ENCODE measurements around the gene IL23R.

Gene IL23R

DNA sequence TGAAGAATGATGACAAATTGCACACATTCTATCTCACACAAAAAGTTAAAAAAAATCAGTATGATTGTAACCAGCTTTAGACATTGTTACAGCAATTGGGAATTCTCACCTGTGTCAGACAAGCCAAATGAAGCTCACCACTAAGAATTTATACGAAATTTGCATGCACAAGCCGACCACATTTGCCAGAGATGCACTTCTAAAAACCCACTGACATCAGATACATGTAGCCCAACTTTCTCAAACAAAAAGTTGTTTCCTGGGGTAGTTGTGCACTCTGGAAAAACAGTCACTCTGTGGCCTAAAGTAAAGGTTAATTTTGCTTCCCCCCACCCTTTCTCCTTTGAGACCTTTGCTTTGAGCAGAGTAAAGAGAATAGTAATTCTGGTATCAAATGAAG lies 73.5 kb downstream of the IL23R start:
- no peak for DNase-seq (ENCODE audit: low spot score)

DNA sequence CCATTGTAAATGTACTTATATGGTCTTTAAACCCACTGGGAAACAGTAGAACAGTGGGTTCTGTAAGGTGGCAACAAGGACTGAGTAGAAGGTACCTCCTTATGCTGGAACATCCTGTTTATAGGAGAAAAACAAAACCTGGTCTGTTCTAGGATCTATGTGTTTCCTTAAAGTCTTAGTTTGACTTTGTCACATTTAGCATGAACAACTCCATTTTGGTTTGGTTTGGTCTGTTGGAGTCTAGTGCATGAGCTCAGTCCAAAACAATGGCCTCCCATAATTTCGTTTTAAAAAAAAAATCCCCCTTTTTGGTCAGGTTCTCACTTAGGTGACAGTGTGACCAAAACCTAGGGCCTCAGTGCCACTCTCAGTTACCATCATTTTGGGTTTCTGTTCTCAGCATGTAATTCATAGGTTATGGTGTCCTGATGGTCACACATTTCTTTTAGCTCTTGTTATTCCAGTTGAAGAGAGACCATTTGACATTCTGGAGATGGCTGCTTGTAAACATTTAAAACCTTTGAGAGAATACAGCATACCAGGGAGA lies 75.0 kb downstream of the IL23R start:
- no peak for DNase-seq (ENCODE audit: low spot score)

DNA sequence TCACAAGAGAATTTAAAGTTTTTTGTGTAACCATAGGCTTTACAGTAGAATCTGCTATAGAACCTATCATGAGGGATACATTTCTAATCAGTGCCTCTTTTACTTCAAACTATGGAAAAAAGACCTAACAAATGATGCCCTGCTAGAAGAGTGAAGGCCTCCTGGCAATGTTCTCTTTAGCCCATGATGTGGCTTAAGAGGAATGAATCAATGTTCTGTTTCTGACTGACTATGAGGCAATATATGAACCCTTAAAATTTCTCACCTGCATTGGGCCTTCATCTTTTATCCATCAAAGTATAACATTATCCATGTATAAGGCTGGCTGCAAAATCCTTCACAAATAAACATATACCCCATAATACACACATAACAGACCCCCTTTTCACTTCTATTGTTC lies 75.8 kb downstream of the IL23R start:
- no peak for DNase-seq (ENCODE audit: low spot score)

DNA sequence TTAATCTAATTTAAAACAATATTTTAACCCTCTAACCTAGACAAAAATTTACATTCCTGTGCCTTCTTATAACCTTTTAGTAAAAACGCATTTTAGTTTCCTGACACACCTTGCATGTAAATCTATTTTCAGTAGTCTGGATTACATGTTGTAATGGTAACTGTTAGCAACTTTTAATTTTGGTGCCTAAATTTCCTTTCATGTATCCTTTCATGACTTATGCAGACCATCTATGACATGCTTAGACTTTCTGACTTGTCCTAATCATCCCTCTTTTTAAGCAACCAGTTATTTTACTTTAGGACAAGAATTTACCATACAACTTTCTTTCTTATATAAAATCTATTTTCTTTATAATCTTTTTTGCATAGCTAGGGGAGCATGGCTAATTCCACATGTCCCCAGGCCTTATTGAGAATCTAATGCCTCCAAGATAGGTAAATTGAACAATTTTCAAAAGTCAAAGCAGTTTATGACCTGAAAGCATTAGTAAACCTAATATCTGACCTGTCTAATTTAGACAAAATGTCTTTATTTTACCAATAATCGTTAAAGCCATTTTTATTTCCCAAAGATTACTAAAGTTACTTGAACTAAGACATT lies 83.9 kb downstream of the IL23R start:
- DNase-seq (ENCODE audit: low spot score) = no peak

DNA sequence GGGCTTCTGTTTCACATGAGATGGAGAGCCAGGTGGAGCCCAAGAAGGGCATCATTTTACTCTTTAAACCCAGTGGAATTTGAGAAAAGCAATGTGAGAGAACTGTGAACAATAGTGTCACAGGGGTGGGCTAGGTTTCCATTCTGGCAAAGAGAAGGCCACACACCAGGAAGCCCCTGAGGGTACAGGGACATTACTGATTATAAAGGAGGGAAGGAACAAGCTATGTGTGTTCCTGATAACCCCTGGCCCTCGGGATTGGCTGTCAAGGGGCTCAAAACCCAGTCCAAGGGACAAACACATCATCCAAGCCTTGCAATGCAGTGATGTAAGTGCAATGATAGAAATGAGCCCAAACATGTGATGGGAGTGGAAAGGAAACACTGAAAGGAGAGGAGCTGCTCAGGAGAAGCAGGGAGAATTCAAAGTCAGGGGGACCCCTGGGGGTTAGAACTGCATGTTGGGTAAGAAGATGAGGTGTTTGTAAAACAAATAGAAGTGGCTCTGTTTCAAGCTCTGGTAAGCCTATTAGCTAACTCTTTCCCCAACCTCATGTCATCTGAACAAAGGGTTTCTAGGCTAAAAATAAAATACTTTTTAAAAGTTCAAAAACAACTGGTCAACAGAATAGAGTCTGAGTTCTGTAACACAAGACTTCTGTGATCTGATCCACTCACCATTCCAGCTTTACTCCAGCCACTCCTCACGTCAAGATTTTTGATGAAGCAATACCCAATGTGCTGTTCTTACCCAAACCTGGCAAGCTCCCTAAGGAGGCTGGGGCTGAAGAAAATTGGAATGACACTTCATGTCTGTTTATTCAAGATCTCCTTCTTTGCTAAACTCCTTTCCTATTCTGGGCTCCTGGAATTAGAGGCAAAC lies 90.3 kb downstream of the IL23R start:
- peak; percentile 8 for DNase-seq (ENCODE audit: low spot score)

DNA sequence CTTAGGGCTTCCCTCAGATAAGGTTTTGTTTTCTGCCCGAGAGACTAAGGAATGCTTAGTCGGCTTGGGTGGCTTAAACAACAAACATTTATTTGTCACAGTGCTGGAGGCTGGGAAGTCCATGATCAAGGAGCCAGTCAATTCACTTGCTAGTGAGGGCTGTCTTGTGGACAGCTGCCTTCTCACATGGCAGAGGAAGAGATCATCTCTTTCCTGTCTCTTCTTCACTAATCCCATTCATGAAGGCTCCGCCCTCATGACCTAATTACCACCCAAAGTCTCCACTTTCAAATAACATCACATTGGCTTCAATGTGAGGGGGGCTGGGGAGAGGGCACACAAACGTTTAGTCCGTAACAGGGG lies 90.9 kb downstream of the IL23R start:
- DNase-seq (ENCODE audit: low spot score) = no peak

DNA sequence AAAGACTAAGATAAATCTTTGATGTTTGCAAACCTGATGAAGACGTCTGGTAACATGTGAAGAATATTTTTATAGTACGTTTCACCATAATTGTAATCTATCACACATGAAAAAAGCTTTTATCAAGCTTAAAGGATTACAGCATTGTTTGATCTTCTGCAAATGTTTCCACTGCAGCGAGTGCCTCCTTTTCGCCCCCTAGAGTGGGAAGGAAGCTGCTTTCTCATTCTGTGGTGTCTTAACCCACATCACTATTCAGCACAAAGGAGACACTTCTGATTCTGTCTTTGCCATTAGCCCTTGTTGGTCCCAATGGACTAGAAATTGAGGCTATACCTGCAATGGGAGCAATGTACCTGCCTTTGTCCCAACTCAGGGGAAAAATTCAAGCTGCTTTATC lies 95.4 kb downstream of the IL23R start:
- peak; percentile 19 for DNase-seq (ENCODE audit: low spot score)

DNA sequence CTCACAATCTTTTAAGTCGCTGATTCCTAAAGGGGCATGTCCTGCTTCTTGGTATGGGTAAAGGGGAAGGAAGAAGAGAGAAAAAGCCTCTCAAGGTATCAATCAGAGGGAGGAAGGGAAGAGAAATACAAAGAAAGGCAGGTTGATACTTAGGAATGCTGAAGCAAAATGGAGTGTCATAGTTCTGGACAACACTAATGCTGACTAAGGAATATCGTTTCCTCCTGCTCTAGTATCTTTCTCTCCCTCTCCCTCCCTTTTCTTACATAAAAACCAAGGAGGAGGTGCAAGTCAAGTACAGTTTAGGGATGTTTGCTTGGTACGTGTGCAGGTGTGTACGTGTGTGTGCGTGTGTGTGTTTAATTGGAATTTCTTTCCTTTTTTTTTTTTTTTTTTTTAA lies 96.5 kb downstream of the IL23R start:
- no peak for DNase-seq (ENCODE audit: low spot score)

DNA sequence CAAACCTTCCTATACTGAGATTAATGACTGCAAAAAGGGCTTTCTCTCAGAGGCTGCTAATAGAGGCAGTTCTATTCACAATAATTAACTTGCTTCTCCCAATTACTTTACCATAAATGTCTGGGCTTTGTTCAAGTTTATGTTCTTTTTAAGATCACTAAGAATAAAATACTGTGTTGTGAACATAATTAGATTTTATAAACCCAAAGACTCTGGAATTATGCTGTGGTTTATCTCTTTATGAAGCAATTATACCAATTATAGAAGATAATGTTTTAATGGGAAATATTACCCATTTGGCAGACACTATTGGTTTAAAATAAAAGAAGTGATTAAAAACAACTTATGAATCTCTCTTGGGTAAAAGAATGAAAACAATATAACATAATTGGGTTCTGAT lies 97.9 kb downstream of the IL23R start:
- DNase-seq (ENCODE audit: low spot score) = no peak

DNA sequence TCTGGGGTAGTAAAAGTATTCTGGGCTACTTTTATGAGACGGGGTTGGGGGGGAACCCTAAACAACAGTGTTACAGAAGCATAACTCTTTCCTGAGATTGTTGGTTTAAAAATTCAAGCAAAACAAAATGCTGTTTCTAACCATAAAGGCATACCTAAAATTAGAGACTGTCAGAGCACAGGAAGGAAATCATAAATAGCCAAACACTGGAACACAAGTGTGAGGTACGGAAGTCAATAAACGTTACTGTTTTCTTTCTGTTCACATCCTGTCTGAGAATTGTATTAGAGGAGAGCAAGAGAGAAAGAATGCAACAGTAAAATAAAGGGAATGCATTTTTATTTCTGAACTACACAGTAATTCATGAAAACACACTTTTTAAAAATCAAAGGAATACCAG lies 98.6 kb downstream of the IL23R start:
- no peak for DNase-seq (ENCODE audit: low spot score)

DNA sequence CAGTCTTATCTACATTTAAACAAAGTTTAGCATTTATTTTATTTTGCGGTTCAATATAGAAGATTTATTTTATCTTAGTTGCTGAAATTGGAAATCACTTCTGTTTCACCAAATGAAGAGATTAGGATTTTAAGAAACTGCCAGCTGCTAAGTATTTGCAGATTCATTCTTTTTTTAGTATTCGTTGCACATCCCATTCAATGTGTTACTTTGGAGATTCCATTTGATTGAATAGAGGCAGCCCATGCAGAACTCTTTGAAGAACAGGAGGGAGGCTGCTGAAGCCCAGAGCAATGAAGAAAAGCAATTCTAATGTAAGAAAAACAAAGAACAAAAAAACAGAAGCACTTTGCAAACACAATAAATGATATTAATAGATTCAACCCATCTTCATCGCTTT lies 102.8 kb downstream of the IL23R start:
- DNase-seq (ENCODE audit: low spot score) = no peak

DNA sequence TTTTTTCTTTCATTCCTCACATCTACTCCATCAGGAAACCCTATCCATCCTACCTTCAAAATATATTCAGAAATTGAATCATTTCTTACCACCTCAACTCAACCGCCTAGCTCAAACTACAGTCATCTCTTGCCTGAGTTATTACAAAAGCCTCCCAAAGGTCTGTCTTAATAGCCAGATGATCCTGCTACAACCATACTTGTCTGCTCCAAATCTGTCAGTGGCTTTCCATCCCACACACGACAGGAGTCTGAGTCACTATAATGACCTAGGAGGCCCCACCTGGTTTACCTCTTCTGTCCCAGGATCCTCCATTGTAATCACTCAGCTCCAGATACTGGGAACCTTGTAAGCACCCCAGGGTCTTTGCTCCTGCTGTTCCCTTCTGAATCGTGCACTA lies 104.3 kb downstream of the IL23R start:
- DNase-seq (ENCODE audit: low spot score) = no peak

DNA sequence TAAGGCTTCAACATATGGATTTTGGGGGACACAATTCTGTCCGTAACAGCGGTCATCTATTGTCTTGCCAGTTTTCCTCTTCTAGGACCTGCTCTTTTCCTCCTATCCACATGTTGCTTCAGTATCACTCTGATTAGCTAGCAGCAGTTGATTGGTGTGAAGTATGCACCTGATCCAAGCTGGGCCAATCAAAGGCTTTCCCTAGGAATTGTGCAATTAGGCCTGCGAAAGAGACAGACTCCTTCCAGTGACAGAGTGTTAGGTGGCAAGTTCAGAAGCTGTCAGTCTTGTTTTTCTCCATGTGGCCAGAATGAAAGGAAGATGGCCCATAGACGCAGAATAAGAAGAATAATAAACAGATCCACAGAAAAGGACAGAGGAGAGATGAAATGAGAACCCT lies 107.3 kb downstream of the IL23R start:
- no peak for DNase-seq (ENCODE audit: low spot score)

DNA sequence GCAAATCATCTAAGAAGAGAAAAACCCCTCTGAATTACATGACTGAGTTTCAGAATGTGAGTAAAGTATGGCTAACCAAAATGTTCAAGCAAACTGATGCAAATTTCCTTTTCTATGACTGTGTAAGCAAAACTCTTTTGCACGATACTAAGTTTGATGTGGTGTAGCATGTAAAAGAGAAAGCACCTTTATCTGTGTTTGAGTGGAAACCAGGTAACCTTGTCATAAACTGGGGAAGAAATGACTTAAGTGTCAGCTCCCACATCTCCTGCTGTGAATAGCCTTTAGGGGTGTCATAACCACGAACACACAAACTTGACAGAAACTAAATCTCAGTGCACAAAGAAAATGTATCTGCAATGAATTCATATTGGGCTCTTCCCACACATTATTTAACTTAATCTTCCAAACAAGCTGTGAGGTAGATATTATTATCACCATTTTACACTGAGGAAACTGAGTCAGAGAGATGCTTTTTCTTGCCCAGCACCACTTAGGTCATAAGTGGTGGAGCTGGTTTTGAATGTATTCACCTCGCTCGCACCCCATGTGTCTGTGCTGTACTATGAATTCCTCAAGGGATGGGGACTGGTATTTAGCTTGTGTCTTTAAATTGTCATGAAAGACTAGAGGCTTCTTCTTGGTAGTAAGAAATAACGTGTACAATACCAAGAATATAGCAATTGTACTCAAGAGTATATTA lies 108.5 kb downstream of the IL23R start:
- DNase-seq (ENCODE audit: low spot score) = no peak

DNA sequence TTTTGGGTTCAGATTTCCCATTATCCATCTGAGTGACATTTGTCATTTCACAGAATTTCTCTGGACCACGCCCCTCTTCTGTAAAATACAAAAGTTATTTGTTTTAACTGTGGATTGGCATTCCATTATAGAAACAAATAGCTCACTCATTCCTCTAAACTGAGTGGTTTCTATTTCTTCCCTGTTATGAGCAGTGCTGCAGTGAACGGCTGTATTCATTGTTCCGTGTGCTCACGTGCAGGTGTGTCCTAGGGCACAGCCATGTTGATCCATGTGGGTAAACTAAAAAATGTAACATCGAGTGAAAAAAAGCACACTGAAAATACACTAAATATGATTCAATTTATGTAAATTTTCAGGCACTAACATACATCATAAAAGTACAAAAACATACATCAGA lies 114.4 kb downstream of the IL23R start:
- DNase-seq (ENCODE audit: low spot score) = no peak

DNA sequence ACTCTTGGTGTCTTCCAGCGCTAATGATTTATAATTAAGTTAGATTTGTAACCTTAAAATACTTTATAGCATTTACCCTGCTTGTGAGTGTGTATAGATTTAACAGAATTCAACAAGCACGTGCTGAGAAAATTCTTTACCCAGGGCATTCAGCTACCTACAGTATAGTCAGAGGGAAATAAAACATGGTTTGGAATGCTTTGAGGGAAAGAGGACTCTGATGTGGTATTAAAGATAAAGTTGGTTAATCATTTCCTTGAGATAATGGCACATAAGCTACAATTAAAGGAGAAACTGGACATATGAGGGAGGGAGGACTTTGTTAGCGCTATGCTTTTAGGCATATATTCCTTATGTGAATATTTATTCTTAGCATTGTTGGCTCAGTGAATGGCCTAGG lies 115.0 kb downstream of the IL23R start:
- DNase-seq (ENCODE audit: low spot score) = no peak

DNA sequence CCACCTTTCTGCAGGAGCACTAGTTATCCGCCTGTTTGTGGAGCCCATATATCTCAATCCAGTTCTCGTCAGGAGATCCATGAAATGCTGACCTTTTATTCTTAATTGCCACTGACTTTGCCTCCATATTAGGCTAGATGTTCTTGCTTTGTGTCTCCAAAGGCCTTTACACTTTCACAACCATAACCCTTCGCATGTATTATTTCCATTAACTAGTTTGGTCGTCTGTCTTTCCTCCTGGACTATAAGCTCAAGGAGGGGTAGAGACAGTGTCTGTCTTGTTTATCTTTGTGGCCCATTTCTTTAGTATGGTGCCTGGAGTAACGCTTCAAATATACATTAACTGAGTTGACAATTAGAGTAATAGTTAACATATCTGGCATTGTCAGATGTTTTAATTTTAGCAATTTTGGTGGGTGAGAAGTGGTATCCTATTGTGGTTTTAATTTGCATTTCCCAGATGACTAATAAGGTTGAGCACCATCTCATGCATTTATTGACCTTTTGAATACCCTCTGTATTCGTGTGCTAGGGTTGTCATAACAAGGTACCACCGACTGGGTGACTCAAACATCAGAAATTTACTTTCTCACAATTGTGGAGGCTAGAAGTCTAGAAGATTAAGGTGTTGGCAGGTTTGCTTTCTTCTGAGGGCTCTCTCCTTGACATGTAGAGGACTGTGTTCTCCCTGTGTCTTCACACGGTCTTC lies 119.7 kb downstream of the IL23R start:
- no peak for DNase-seq (ENCODE audit: low spot score)

DNA sequence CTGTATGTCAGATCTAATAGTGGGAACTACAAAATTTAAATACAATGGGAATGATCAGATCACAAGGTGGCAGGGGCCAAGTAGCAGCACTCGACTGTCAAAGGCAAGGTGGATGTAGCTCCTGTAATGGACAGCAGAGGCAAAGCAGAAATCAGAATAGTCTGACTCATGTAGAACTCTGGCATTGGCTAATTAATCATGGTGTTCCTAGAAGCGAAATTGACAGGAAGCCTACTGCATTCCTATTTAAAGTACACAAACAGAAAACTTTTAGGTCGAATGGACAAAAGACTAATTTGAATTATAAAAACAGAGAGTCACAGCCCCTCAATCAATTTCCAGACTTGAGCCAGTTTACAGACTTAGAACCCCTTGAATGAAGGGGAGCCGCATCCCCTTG lies 124.0 kb downstream of the IL23R start:
- DNase-seq (ENCODE audit: low spot score) = no peak

DNA sequence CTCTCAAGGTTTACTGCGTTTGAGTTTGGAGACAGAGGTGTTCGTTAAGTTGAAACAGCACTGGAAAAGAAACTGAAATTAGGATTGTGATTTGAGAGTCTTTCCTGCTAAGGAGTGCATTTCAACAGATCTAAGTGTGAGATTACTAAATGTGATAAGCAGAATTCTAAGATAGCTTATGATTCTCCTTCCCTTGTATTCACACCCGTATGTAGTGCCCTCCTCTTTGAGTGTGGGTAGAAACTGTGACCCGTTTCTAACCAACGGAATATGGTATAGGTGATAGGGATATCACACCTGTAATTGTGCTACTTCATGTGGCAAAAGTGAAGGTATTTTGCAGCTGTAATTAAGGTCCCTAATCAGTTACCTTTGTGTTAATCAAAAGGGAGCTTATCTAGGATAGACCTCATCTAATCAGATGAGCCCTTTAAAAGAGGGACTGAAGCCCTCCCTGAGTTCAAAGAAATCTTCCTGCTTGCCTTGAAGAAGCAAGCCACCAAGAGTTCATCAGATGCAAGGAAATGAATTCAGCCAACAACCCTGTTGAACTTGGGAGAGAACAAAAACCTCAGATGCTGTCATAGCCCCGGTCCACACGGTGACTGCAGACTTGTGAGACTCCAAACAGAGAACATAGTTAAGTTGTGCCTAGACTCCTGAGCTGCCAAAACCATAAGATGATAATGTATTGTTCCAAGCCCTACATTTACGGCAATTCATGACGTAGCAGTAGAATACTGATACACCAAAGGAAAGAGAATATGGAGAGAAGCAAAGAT lies 128.8 kb downstream of the IL23R start:
- DNase-seq (ENCODE audit: low spot score) = no peak

DNA sequence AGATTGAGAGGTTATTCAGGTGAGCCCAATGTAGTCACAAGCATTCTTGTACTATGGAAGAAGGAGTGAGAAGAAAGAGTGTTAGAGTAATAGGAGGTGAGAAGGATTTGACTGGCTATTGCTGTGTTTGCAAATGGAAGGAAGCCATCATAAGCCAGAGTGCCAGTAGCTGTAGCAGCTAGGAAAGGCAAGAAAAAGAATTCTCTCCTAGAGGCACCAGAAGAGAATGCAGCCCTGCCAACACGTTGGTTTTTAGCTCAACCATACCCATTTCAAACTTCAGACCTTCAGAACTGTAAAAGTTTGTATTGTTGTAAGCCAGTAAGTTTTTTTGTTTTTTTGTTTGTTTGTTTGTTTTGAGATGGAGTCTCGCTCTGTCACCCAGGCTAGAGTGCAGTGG lies 132.5 kb downstream of the IL23R start:
- no peak for DNase-seq (ENCODE audit: low spot score)

DNA sequence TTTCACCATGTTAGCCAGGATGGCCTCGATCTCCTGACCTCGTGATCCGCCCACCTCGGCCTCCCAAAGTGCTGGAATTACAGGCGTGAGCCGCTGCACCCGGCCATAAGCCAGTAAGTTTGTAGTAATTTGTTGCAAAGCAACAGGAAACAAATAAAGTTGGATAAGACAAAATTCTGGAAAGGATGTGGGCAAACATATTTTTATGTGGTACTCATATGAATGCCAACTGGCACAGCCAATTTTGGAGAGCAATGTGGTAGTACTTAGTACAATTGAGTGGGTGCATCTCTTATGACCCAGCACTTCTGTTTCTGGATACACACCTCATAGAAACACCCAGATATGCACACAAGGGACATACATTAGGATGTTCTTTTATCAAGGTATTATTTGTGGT lies 133.0 kb downstream of the IL23R start:
- DNase-seq (ENCODE audit: low spot score) = no peak

DNA sequence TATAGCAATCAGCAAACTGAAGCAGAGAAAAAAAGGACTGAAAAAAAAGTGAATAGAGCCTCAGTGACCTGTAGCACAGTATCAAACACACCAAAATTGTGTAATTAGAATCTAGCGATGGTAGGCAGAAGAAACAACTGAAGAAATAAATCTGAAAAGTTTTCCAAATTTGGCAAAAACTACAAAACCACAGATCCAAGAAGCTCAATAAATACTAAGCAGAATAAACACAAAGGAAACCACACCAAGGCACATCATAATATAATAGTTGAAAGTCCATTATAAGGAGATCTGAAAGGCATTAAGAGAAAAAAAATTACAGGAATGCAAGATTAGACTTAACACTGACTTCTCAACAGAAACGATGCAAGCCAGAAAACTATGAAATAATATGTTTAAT lies 134.3 kb downstream of the IL23R start:
- DNase-seq (ENCODE audit: low spot score) = no peak
